GM12875 (cell line): ENCODE measurements around the gene PARP15.

Experiments used
- H3K4me3 ChIP-seq: one replicate; pipeline ENCODE4 v1.5.1; 2011; ENCODE audit warnings: low read depth, low read length, control low read depth
- TF ChIP-seq, protein P1 (sequence below): IDR thresholded peaks from 2 replicates; pipeline ENCODE4 v1.5.1; 2011; ENCODE audit warnings: low read depth, mild to moderate bottlenecking, control low read depth, inconsistent platforms, low read length, moderate library complexity, borderline replicate concordance; ENCODE audit not compliant: insufficient read depth

Gene PARP15

GRCh38 chr3:122687298-122687697 lies 109.8 kb downstream of the PARP15 start:
- H3K4me3 ChIP-seq, result no peak overlapping the region
- TF ChIP-seq, protein P1, sequence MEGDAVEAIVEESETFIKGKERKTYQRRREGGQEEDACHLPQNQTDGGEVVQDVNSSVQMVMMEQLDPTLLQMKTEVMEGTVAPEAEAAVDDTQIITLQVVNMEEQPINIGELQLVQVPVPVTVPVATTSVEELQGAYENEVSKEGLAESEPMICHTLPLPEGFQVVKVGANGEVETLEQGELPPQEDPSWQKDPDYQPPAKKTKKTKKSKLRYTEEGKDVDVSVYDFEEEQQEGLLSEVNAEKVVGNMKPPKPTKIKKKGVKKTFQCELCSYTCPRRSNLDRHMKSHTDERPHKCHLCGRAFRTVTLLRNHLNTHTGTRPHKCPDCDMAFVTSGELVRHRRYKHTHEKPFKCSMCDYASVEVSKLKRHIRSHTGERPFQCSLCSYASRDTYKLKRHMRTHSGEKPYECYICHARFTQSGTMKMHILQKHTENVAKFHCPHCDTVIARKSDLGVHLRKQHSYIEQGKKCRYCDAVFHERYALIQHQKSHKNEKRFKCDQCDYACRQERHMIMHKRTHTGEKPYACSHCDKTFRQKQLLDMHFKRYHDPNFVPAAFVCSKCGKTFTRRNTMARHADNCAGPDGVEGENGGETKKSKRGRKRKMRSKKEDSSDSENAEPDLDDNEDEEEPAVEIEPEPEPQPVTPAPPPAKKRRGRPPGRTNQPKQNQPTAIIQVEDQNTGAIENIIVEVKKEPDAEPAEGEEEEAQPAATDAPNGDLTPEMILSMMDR, result no peak
